ENCODE measurements around the gene TEX48. TPM values are rescaled to one million over a fixed set of nuclear protein-coding genes. Genes with fewer than 3 reads are reported as not detected.

Gene TEX48
- total and polyA plus RNA-seq, 2 experiments from 2014 or later = not detected

- DNase-seq (ENCODE audit: low spot score) = no peak
These were observed 47.7 kb upstream of the TEX48 start for GRCh38 chr9:114729706-114730105.

More at GRCh38 chr9:114729706-114730105, 47.7 kb upstream of the TEX48 start:
- no peaks in the 10 kb centered on the region for H3K36me3 Mint-ChIP-seq (ENCODE audit: low read depth)
- Histone ChIP-seq H3K36me3 (ENCODE audit: insufficient read depth) (no peaks in the 10 kb centered on the region), H3K4me2 (no peak overlapping the region), H3K79me2 (replicated peaks; ENCODE audit: insufficient read depth) (no peaks in the 10 kb centered on the region), H3K9me2 (ENCODE audit: insufficient read depth) (no peaks in the 10 kb centered on the region), H4K20me1 (replicated peaks; ENCODE audit: insufficient read depth) (no peaks in the 10 kb centered on the region), H3K4me3 (no peak overlapping the region), H3K27me3 (ENCODE audit: insufficient read depth) (no peaks in the 10 kb centered on the region), H3K27ac (ENCODE audit: low read depth) (no peak overlapping the region), H3F3A (replicated peaks; ENCODE audit: low read depth) (no peaks in the 10 kb centered on the region), H2AFZ (no peak overlapping the region), H3K4me1 (ENCODE audit: insufficient read depth) (no peaks in the 10 kb centered on the region)
- TF ChIP-seq ZNF462 (CRISPR knock-in tag; IDR thresholded peaks at IDR 0.05) = no peak
- TF ChIP-seq CTCF (conservative IDR thresholded peaks at IDR 0.05; ENCODE audit: low read depth in 2 of 2) = no peak
- TF ChIP-seq EZH2phosphoT487 (IDR thresholded peaks at IDR 0.05; ENCODE audit: unreplicated experiment) = no peak
- TF ChIP-seq STAT1 (IDR thresholded peaks at IDR 0.05; ENCODE audit: unreplicated experiment) = no peak
- no peak for TF ChIP-seq ETS1 (IDR thresholded peaks at IDR 0.05)
- TF ChIP-seq ZNF114 (CRISPR knock-in tag; IDR thresholded peaks at IDR 0.05) = no peak
- no peak for TF ChIP-seq CREB1 (CRISPR knock-in tag; IDR thresholded peaks at IDR 0.05; ENCODE audit: low read depth)
- TF ChIP-seq JUNB (IDR thresholded peaks at IDR 0.05; ENCODE audit: unreplicated experiment) = no peak
- TF ChIP-seq ZNF331 (CRISPR knock-in tag; IDR thresholded peaks at IDR 0.05; ENCODE audit: low read depth) = no peak
- TF ChIP-seq POLR2AphosphoS5 (IDR thresholded peaks at IDR 0.05; ENCODE audit: low read depth) = no peak
- TF ChIP-seq EZH2 (IDR thresholded peaks at IDR 0.05; ENCODE audit: low read depth, unreplicated experiment) = no peak
- TF ChIP-seq REST (IDR thresholded peaks at IDR 0.05; ENCODE audit: unreplicated experiment) = no peak
- TF ChIP-seq NANOG (IDR thresholded peaks at IDR 0.05; ENCODE audit: borderline replicate concordance) = no peak
- H3K27me3 Mint-ChIP-seq (ENCODE audit: insufficient read depth, low read depth, poor library complexity) = peaks cover 3% of the 10 kb centered on the region
- no peaks in the 10 kb centered on the region for H3K9me3 Mint-ChIP-seq
- ATAC-seq = no peak
- H3K27ac Mint-ChIP-seq = no peak overlapping the region
- H3K4me1 Mint-ChIP-seq = no peaks in the 10 kb centered on the region
- no peak overlapping the region for H3K4me3 Mint-ChIP-seq
